Smooth muscle cell (in vitro differentiated cells): ENCODE results near the gene KIF3A. TPM values are rescaled to one million over a fixed set of nuclear protein-coding genes. Genes with fewer than 3 reads are reported as not detected.

Source experiments
- DNase-seq: peaks from one replicate; lab custom pipeline; 2025; ENCODE audit not compliant: unreplicated experiment; lab: John Stamatoyannopoulos, UW
- H2AFZ ChIP-seq: fragments of 200-600 bp; sonication (generic); 2 replicates; pipeline ENCODE4 v1.6.0; 2016; ENCODE audit warnings: antibody characterized with exemption, low read depth, mild to moderate bottlenecking
- H3F3A ChIP-seq: fragments of 200-600 bp; sonication (generic); 2 replicates; pipeline ENCODE4 v1.6.0; 2017; ENCODE audit warnings: antibody characterized with exemption, low read depth
- H3K27ac ChIP-seq: fragments of 200-600 bp; sonication (generic); 2 replicates; pipeline ENCODE4 v1.5.1; 2016; ENCODE audit warnings: low read depth, mild to moderate bottlenecking
- H3K27me3 ChIP-seq: fragments of 200-600 bp; sonication (generic); 2 replicates; pipeline ENCODE4 v1.6.1; 2016; ENCODE audit warnings: low read depth, mild to moderate bottlenecking
- H3K36me3 ChIP-seq: fragments of 200-600 bp; sonication (generic); 2 replicates; pipeline ENCODE4 v1.5.1; 2016; ENCODE audit warnings: low read depth
- H3K4me1 ChIP-seq: fragments of 200-600 bp; sonication (generic); 2 replicates; pipeline ENCODE4 v1.5.1; 2016; ENCODE audit warnings: low read depth
- H3K4me2 ChIP-seq: fragments of 200-600 bp; sonication (generic); 2 replicates; pipeline ENCODE4 v1.6.0; 2016; ENCODE audit warnings: mild to moderate bottlenecking
- H3K4me3 ChIP-seq: fragments of 200-600 bp; sonication (generic); 2 replicates; pipeline ENCODE4 v1.5.1; 2016; ENCODE audit warnings: mild to moderate bottlenecking
- H3K79me2 ChIP-seq: fragments of 200-600 bp; sonication (generic); 2 replicates; pipeline ENCODE4 v1.6.0; 2016; ENCODE audit warnings: low read depth, mild to moderate bottlenecking
- H3K9ac ChIP-seq: fragments of 200-600 bp; sonication (generic); 2 replicates; pipeline ENCODE4 v1.6.0; 2016; ENCODE audit warnings: low read depth
- H3K9me3 ChIP-seq: fragments of 200-600 bp; sonication (generic); replicated peaks from 2 replicates; pipeline ENCODE4 v1.5.1; 2016; ENCODE audit warnings: low read depth
- H4K20me1 ChIP-seq: fragments of 200-600 bp; sonication (generic); 2 replicates; pipeline ENCODE4 v1.6.0; 2016; ENCODE audit warnings: low read depth
- CTCF ChIP-seq: fragments of 200-600 bp; sonication (generic); IDR thresholded peaks from 2 replicates; pipeline ENCODE4 v1.5.1; 2017; ENCODE audit warnings: borderline replicate concordance, mild to moderate bottlenecking, antibody characterized with exemption; ENCODE audit not compliant: insufficient read depth, poor library complexity, severe bottlenecking
- WGBS: methylation state at CpG from one replicate; pipeline ENCODE4 v1.1.7; 2016; ENCODE audit warnings: low lambda C conversion rate; 5-methylcytosine and 5-hydroxymethylcytosine counted together
- polyA plus RNA-seq: library from polyadenylated mRNA; unstranded; fragments of >200 nt; fragmentation: Nextera tagmentation; extraction: Ambion mirVana; gene quantifications from 2 replicates; pipeline ENCODE4 v1.2.1, GENCODE V29; 2016
- total RNA-seq: library from RNA; depleted of rRNA; stranded (reverse); fragments of >200 nt; gene quantifications from 2 replicates; pipeline ENCODE4 v1.2.3, GENCODE V29; 2014

Gene KIF3A
- total and polyA plus RNA-seq, 2 experiments from 2014 or later = 12.6 to 21.4 TPM

GRCh38 chr5:132765311-132766019 lies 28.1 kb upstream of the KIF3A start:
- no peak for TF ChIP-seq CTCF
- no peak overlapping the region for H3K4me3 ChIP-seq
- WGBS = 91% methylated on average over 12 of the region's 12 CpGs
- no peak overlapping the region for H3K9ac ChIP-seq
- no peak overlapping the region for H3K27ac ChIP-seq
- no peaks in the 10 kb centered on the region for H3K9me3 ChIP-seq
- no peaks in the 10 kb centered on the region for H3F3A ChIP-seq
- H3K79me2 ChIP-seq = peaks cover 37% of the 10 kb centered on the region
- H2AFZ ChIP-seq = no peak overlapping the region
- H3K4me2 ChIP-seq = no peak overlapping the region
- no peaks in the 10 kb centered on the region for H3K27me3 ChIP-seq
- no peaks in the 10 kb centered on the region for H3K36me3 ChIP-seq
- H4K20me1 ChIP-seq = peaks cover 56% of the 10 kb centered on the region
- no peaks in the 10 kb centered on the region for H3K4me1 ChIP-seq
- DNase-seq = no peak

DNA sequence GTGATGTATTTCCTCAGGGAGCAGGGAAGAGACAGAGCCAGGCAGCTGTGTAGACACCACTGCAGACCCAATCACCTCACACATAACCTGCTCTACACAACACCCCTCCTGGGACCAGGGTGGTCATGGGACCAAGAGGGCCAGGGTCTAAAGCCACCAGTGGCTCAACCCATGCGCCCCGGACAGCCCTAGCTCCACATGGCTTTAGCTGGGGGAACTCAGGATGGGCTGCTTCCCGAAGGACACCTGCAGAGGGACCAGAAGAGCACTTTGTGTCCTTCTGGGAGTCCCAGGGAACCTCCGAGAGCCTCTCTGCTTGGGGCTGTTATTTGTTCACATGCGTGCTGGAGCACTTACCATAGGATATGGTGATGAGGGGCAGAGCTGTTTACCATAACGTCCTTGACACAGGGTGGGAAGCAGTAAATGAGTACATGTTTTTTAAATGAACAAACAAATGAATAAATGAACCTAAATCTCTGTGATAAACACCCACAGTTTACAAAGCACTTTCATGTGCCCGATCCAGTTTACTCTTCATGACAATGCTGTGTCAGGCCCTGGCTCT lies 27.4 kb upstream of the KIF3A start:
- Histone ChIP-seq H3K36me3 (no peaks in the 10 kb centered on the region), H3K4me1 (no peaks in the 10 kb centered on the region), H2AFZ (no peak overlapping the region), H4K20me1 (peaks cover 51% of the 10 kb centered on the region), H3F3A (no peaks in the 10 kb centered on the region), H3K4me3 (no peak overlapping the region), H3K9me3 (no peaks in the 10 kb centered on the region), H3K27ac (no peak overlapping the region), H3K79me2 (peaks cover 32% of the 10 kb centered on the region), H3K27me3 (no peaks in the 10 kb centered on the region), H3K9ac (no peak overlapping the region), H3K4me2 (no peak overlapping the region)
- DNase-seq = no peak
- no peak for TF ChIP-seq CTCF
- WGBS = 95% methylated on average over 7 of the region's 7 CpGs

DNA sequence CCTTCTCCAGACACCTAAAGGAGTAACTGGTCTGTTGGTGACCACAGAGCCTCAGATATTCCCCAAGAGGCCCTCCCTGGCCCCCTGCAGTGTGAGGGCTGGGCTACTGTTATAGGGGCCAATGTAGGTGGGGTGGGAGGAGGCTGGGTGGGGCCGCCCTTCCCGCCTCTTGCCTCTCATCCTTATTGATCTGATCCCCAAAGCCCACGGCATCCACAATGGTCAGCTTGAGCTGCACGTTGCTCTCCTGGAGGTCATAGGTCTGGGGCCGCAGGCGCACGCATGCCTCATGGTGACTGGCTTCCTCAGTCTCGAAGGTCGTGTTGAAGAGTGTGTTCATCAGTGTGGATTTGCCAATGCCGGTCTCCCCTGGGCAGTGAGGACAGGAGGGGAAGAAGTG lies 26.7 kb upstream of the KIF3A start:
- no peak overlapping the region for H3K27ac ChIP-seq
- H2AFZ ChIP-seq = no peak overlapping the region
- H3K27me3 ChIP-seq = no peaks in the 10 kb centered on the region
- no peak for TF ChIP-seq CTCF
- no peaks in the 10 kb centered on the region for H3K9me3 ChIP-seq
- H3K4me3 ChIP-seq = no peak overlapping the region
- H3F3A ChIP-seq = no peaks in the 10 kb centered on the region
- no peaks in the 10 kb centered on the region for H3K4me1 ChIP-seq
- H3K36me3 ChIP-seq = no peaks in the 10 kb centered on the region
- no peak overlapping the region for H3K9ac ChIP-seq
- no peak for DNase-seq
- 95% methylated on average over 10 of the region's 10 CpGs for WGBS
- no peak overlapping the region for H3K4me2 ChIP-seq
- H3K79me2 ChIP-seq = peaks cover 25% of the 10 kb centered on the region
- H4K20me1 ChIP-seq = peaks cover 45% of the 10 kb centered on the region
